Heart right ventricle (tissue), 16 donors: Measurements from ENCODE around the gene ELFN2. TPM values are rescaled to one million over a fixed set of nuclear protein-coding genes. Genes with fewer than 3 reads are reported as not detected.
"Not testable (repeated sequence)": the region's sequence is repeated elsewhere in the genome, so short reads cannot be mapped to it uniquely, and the experiment has no call there.

Experiments
- ATAC-seq, 8 donors: fragments of 200-7000 bp; cut with Tn5 transposase; one replicate each; pipeline ENCODE4 v1.9.1; 2020; ENCODE audit warnings: mild to moderate bottlenecking in 8 of 8, moderate library complexity in 8 of 8, moderate number of reproducible peaks in 1 of 8
- DNase-seq, 2 donors: peaks; one replicate each; pipeline ENCODE4 v3.0.0-alpha.2; 2020
- H3K27ac ChIP-seq, 10 donors: fragments of 200-600 bp; sonication (generic) in 2 of 10; one replicate each; pipeline versions ENCODE4 v1.5.0 to v1.8.0; 2020 to 2022; ENCODE audit warnings: mild to moderate bottlenecking in 3 of 10
- H3K27me3 ChIP-seq, 7 donors: fragments of 200-600 bp; one replicate each; pipeline ENCODE4 v1.8.0; 2021 to 2022; ENCODE audit warnings: mild to moderate bottlenecking in 2 of 7
- H3K36me3 ChIP-seq, 9 donors: fragments of 200-600 bp; sonication (generic) in 1 of 9; one replicate each; pipeline versions ENCODE4 v1.5.0 to v1.8.0; 2020 to 2022; ENCODE audit warnings: mild to moderate bottlenecking in 2 of 9
- H3K4me1 ChIP-seq, 9 donors: fragments of 200-600 bp; sonication (generic) in 1 of 9; one replicate each; pipeline versions ENCODE4 v1.5.0 to v1.8.0; 2020 to 2022; ENCODE audit warnings: mild to moderate bottlenecking in 4 of 9
- H3K4me3 ChIP-seq, 10 donors: fragments of 200-600 bp; sonication (generic) in 2 of 10; one replicate each; pipeline versions ENCODE4 v1.5.0 to v1.8.0; 2020 to 2022; ENCODE audit warnings: mild to moderate bottlenecking in 7 of 10, moderate library complexity in 2 of 10
- H3K9me3 ChIP-seq, 11 donors: fragments of 200-600 bp in 10 of 11; sonication (generic) in 2 of 11; one replicate each; pipeline versions ENCODE4 v1.5.0 to v1.8.0; 2013 to 2022; ENCODE audit warnings: mild to moderate bottlenecking in 2 of 11, control low read depth in 1 of 11, moderate library complexity in 1 of 11
- WGBS, 2 donors: extraction: QIAGEN DNeasy Blood & Tissue Kit; methylation state at CpG; one replicate each; pipeline ENCODE4 v1.1.7; 2013; ENCODE audit warnings: inconsistent platforms in 1 of 2; 5-methylcytosine and 5-hydroxymethylcytosine counted together
- intact Hi-C, 10 donors: fragments of 100-400 bp; cut with DNase I; formaldehyde crosslinking; loops; one replicate each; pipeline versions ENCODE4 v1.11.1 to v1.14.2; 2022
- polyA plus RNA-seq, 2 donors: library from polyadenylated mRNA; stranded (reverse); fragments of 200-250 nt; gene quantifications; one replicate each; pipeline ENCODE4 v1.2.3, GENCODE V29; 2013
- total RNA-seq, 10 donors: library from RNA; stranded (reverse); fragmentation: NEBNext Ultra II Directional in 3 of 10; extraction: Animal tissue kit (Norgen Biotek cat#: 25700) in 3 of 10; gene quantifications; one replicate each; pipeline versions ENCODE4 v1.2.1 to v1.2.4, GENCODE V29; 2021 to 2023
- TF ChIP-seq, protein P1 (sequence below), 9 donors: fragments of 200-600 bp; sonication (generic) in 2 of 9; IDR thresholded peaks; one replicate each; pipeline versions ENCODE4 v1.5.0 to v1.8.0; 2021 to 2022; ENCODE audit warnings: antibody characterized with exemption in 9 of 9, mild to moderate bottlenecking in 5 of 9, moderate library complexity in 1 of 9
- donor health status: Arrhythmogenic right ventricular cardiomyopathy.
- donor health status: ischemic (EF 13 %, LVEDD 7.1; RV severe dilation, severe dysfunction).
- donor health status: healthy with polysubstance abuse.
- donor health status: DM: no; HTN: yes; CAD: no.
- donor health status: DM: no; HTN: no; CAD: no.
- donor health status: ischemic (EF 25% LVEDD 6.9; RV normal size, moderate dysfunction).
- donor health status: ischemic (EF 25% LVEDD 5.7; RV mildly dilated, moderate dysfunction).
- donor health status: healthy.
- donor health status: DM: yes; HTN: yes; CAD: no.
- donor health status: Ischemic cardiomyopathy.
- donor health status: ischemic (EF 35%, LVEDD 5.7; RV mildly dilated, moderate dysfunction).
- donor health status: nonischemic (EF 11% LVEDD 7.7; RV severe dilation, severe dysfunction).
- donor health status: DM: yes; HTN: yes; CAD: no.
- donor health status: PGD.
- donor health status: ischemic (EF 29% LVEDD 5.4; RV normal size, mild dysfunction).
- donor health status: nonischemic (EF 23%, LVEDD 6.1; RV moderate dilation, normal function).

The ELFN2 gene
- total and polyA plus RNA-seq, 12 donors: under 0.01 to 0.21 (median 0.05) TPM; not detected in 4

DNA sequence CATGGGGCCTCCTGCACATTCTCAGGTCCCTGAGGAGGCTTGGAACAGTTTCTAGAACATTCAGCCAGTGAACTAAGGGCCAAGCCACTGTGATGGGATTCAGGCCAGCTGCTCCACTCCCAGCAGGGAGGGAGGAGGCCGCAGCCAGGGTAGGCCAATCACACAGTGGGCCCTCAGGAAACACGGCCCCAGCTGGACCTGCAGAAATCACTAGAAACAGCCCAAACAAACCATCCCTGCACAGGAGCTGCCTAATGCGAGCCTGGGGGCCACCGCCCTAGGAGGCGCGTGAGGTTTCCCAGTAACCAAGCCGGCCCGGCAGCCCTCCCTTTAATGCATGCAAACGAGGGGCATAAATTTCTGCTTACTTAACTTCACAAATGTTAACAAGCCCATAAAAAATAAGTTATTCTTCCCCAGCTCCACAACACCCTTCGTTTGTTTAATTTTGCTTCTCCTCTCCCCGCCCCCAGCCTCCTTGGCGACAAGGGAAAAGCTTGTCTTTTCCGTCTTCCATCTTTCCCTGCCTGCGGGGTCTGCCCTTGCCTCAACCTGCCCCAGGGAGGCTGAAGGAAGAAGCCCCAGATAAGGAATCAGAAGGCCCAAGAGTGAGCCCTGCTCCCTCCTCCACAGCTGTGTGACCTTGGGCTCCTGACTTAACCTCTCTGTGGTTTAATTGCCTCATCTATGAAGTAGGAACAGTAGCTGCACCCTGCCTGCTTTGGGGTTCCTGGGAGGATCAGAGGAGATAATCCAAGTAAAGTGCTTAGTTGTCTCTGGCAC, 25.7 kb downstream of the ELFN2 start:
- Histone ChIP-seq H3K4me1 (peaks cover 0 to 13% (median 0%) of the 10 kb centered on the region in 9 donors), H3K27me3 (peaks cover 0 to 66% (median 22%) of the 10 kb centered on the region in 7 donors), H3K9me3 (no peaks in the 10 kb centered on the region), H3K4me3 (no peak overlapping the region), H3K36me3 (no peaks in the 10 kb centered on the region), H3K27ac (no peak overlapping the region)
- TF ChIP-seq, protein P1, sequence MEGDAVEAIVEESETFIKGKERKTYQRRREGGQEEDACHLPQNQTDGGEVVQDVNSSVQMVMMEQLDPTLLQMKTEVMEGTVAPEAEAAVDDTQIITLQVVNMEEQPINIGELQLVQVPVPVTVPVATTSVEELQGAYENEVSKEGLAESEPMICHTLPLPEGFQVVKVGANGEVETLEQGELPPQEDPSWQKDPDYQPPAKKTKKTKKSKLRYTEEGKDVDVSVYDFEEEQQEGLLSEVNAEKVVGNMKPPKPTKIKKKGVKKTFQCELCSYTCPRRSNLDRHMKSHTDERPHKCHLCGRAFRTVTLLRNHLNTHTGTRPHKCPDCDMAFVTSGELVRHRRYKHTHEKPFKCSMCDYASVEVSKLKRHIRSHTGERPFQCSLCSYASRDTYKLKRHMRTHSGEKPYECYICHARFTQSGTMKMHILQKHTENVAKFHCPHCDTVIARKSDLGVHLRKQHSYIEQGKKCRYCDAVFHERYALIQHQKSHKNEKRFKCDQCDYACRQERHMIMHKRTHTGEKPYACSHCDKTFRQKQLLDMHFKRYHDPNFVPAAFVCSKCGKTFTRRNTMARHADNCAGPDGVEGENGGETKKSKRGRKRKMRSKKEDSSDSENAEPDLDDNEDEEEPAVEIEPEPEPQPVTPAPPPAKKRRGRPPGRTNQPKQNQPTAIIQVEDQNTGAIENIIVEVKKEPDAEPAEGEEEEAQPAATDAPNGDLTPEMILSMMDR (IDR thresholded peaks at IDR 0.05): no peak
- peak; percentile 48 to 75 (median 58) for ATAC-seq
- WGBS, 2 donors: 60 to 68% methylated on average over 14 of the region's 14 CpGs
- intact Hi-C loops: no loop called here
- DNase-seq: peak; percentile 36 to 37

DNA sequence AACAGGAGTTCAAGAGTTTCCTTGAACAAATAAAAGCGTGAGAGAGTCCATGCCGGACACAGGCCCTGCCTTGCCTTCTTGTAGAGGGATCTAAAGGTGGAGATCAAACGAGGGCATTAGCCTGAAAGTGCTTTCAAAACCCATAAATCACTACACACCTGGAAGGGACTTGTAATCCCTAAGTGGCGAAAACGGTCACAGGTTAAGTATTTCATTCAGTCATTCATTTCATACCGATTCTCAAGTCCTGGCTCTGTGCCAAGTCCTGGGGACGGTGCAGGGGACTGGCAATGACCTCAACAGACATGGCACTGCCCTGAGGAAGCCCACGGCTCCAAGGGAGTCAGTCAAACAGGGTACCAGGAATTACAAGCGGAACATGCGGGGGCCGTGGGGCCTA, 26.6 kb downstream of the ELFN2 start:
- Histone ChIP-seq H3K36me3 (no peaks in the 10 kb centered on the region), H3K4me3 (no peak overlapping the region), H3K27me3 (peaks cover 0 to 66% (median 30%) of the 10 kb centered on the region in 7 donors), H3K4me1 (peaks cover 0 to 13% (median 0%) of the 10 kb centered on the region in 9 donors), H3K9me3 (no peaks in the 10 kb centered on the region), H3K27ac (no peak overlapping the region)
- DNase-seq (no peak), ATAC-seq (peak in 2 of 8 donors; percentile 22 to 30)
- WGBS, 2 donors: 66 to 69% methylated on average over 11 of the region's 11 CpGs
- TF ChIP-seq, protein P1 (IDR thresholded peaks at IDR 0.05): no peak
- intact Hi-C loops: no loop called here

DNA sequence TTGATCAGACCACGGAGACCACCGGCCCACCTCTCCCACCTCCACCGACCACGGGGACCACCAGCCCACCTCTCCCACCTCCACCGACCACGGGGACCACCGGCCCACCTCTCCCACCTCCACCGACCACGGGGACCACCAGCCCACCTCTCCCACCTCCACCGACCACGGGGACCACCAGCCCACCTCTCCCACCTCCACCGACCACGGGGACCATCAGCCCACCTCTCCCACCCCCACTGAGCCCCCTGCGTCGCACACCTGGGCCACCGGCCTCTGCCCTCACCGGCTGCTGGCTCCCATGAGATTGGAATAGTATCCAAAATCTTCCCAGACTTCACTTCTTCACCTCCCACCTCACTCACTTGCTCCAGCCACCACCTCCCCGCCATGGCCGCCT, 27.8 kb downstream of the ELFN2 start:
- H3K9me3 ChIP-seq, intact Hi-C loops, H3K36me3 ChIP-seq, ATAC-seq, DNase-seq, H3K27ac ChIP-seq, H3K4me3 ChIP-seq: not testable (repeated sequence)
- 88 to 95% methylated on average over 12 to 14 of the region's 19 CpGs for WGBS, 2 donors
- Histone ChIP-seq H3K4me1 (peaks cover 0 to 13% (median 0%) of the 10 kb centered on the region in 9 donors), H3K27me3 (peaks cover 0 to 66% (median 35%) of the 10 kb centered on the region in 7 donors)

DNA sequence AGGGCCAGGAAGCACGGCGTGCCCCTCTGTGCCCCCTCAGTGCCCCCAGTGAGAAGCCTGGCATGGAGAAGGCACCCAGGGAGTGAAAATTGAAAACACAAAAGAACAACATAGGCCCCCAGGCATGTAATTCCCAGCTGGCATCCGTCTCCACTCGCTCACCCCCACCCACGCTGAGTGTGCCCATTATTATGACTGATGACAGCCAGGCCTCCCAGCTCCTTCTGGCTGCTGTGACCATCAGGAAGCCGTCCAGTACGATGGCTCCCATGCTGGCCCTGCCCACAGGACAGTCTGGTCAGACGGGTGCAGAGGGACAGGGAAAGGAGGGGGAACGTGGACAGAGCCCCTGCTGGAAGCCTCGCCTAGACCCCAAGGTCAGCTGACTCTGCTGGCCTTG, 30.1 kb downstream of the ELFN2 start:
- H3K36me3 ChIP-seq: no peaks in the 10 kb centered on the region
- no peak overlapping the region for H3K4me3 ChIP-seq
- no peak overlapping the region for H3K27ac ChIP-seq
- ATAC-seq: no peak
- 68 to 76% methylated on average over 10 of the region's 10 CpGs for WGBS, 2 donors
- TF ChIP-seq, protein P1 (IDR thresholded peaks at IDR 0.05): no peak
- intact Hi-C loops: no loop called here
- no peaks in the 10 kb centered on the region for H3K9me3 ChIP-seq
- H3K4me1 ChIP-seq: peaks cover 0 to 13% (median 0%) of the 10 kb centered on the region in 9 donors
- DNase-seq: no peak
- peaks cover 0 to 57% (median 28%) of the 10 kb centered on the region in 7 donors for H3K27me3 ChIP-seq
